HPDE6-E6E7 (cell line): ENCODE measurements around the gene SSBP2.

Experiments
- DNase-seq: peaks from one replicate; pipeline ENCODE4 v3.0.0; 2011; ENCODE audit warnings: missing footprints; ENCODE audit errors: extremely low spot score

The SSBP2 gene

GRCh38 chr5:81590498-81591384 lies 160.2 kb downstream of the SSBP2 start:
- DNase-seq, result no peak

GRCh38 chr5:81579262-81579924 lies 171.5 kb downstream of the SSBP2 start:
- no peak for DNase-seq

- no peak for DNase-seq
Observed at GRCh38 chr5:81577091-81577490, 173.8 kb downstream of the SSBP2 start.

- DNase-seq, result no peak
Observed at GRCh38 chr5:81575924-81576323, 175.0 kb downstream of the SSBP2 start.

GRCh38 chr5:81572201-81572600 lies 178.7 kb downstream of the SSBP2 start:
- DNase-seq, result no peak

- DNase-seq, result no peak
Observed at GRCh38 chr5:81558188-81558587, 192.7 kb downstream of the SSBP2 start.

- DNase-seq, result no peak
Observed at GRCh38 chr5:81556809-81557208, 194.1 kb downstream of the SSBP2 start.

- DNase-seq, result no peak
Observed at GRCh38 chr5:81555865-81556264, 195.0 kb downstream of the SSBP2 start.

GRCh38 chr5:81554647-81555046 lies 196.2 kb downstream of the SSBP2 start:
- no peak for DNase-seq

GRCh38 chr5:81553567-81554212 lies 197.2 kb downstream of the SSBP2 start:
- no peak for DNase-seq

GRCh38 chr5:81552852-81553566 lies 197.9 kb downstream of the SSBP2 start:
- DNase-seq, result no peak

GRCh38 chr5:81549123-81549522 lies 201.8 kb downstream of the SSBP2 start:
- DNase-seq, result no peak

GRCh38 chr5:81547001-81547400 lies 203.9 kb downstream of the SSBP2 start:
- no peak for DNase-seq

GRCh38 chr5:81545911-81546310 lies 205.0 kb downstream of the SSBP2 start:
- no peak for DNase-seq

GRCh38 chr5:81544351-81545018 lies 206.4 kb downstream of the SSBP2 start:
- DNase-seq, result no peak

GRCh38 chr5:81542242-81542641 lies 208.7 kb downstream of the SSBP2 start:
- no peak for DNase-seq

- DNase-seq, result no peak
Observed at GRCh38 chr5:81537905-81538547, 212.9 kb downstream of the SSBP2 start.

GRCh38 chr5:81534441-81534840 lies 216.5 kb downstream of the SSBP2 start:
- no peak for DNase-seq

- no peak for DNase-seq
Observed at GRCh38 chr5:81533629-81534405, 217.1 kb downstream of the SSBP2 start.

- DNase-seq, result no peak
Observed at GRCh38 chr5:81530919-81531318, 220.0 kb downstream of the SSBP2 start.
